K562 (cell line): Measurements from ENCODE around the gene NLK. TPM values are rescaled to one million over a fixed set of nuclear protein-coding genes. Genes with fewer than 3 reads are reported as not detected.

Experiments
- ATAC-seq: fragments of 200-7000 bp; cut with Tn5 transposase; 3 replicates; pipeline ENCODE4 v1.9.1; 2020; ENCODE audit warnings: moderate library complexity
- BruUV-seq: library from RNA; stranded (reverse); fragments of 400-500 nt; replicated peaks from 2 replicates; lab custom pipeline; 2021; lab: Mats Ljungman, UMichigan
- CTCF ChIA-PET: fragments of 300-600 bp; formaldehyde crosslinking; extraction: SDS; loops from one replicate; lab custom pipeline; 2021; ENCODE audit warnings: low intra/inter-chr PET ratio; lab: Yijun Ruan, JAX
- POLR2A ChIA-PET: fragments of 300-600, 350-650 bp; sonication (Branson Sonifier 250); formaldehyde crosslinking; extraction: SDS; loops from one replicate; lab custom pipeline; 2021; ENCODE audit warnings: antibody characterized with exemption, inconsistent platforms; lab: Yijun Ruan, JAX
- DNase-seq, 4 experiments: peaks; one replicate each; pipeline versions ENCODE4 v3.0.0 to v3.0.0-alpha.2; 2011 to 2018; ENCODE audit warnings: low spot score in 3 of 4, mixed read lengths in 3 of 4; ENCODE audit errors: extremely low read depth in 1 of 4
- FAIRE-seq: peaks from 2 replicates; lab custom pipeline; 2011; peaks lifted over from hg19 to GRCh38; lab: Jason Lieb, UNC
- H2AFZ ChIP-seq: 2 replicates; pipeline ENCODE4 v1.6.0; 2011; ENCODE audit warnings: low read depth, low read length, control low read depth, inconsistent platforms
- H3K27ac ChIP-seq: fragments of 200-600 bp; 3 replicates; pipeline ENCODE4 v1.8.0; 2011; ENCODE audit warnings: low read depth, mild to moderate bottlenecking, control low read depth, inconsistent platforms, low read length, moderate library complexity, mixed read lengths; ENCODE audit errors: extremely low read depth
- H3K27me3 ChIP-seq, 2 experiments: fragments of 300-600 bp in 1 of 2; 2 replicates in 1 of 2; 3 replicates in 1 of 2; pipeline versions ENCODE4 v1.6.0 to v1.8.0; 2011; ENCODE audit warnings: inconsistent platforms in 2 of 2, low read length in 2 of 2, mild to moderate bottlenecking in 1 of 2, mixed read lengths in 1 of 2, moderate library complexity in 1 of 2; ENCODE audit not compliant: control insufficient read depth in 2 of 2, insufficient read depth in 2 of 2
- H3K36me3 ChIP-seq: fragments of 300-600 bp; 3 replicates; pipeline ENCODE4 v1.8.0; 2011; ENCODE audit warnings: mild to moderate bottlenecking, low read length, inconsistent platforms; ENCODE audit not compliant: control insufficient read depth, insufficient read depth
- H3K4me1 ChIP-seq, 2 experiments: fragments of 200-600 bp in 1 of 2; replicated peaks in 1 of 2; 2 replicates in 1 of 2; 3 replicates in 1 of 2; pipeline versions ENCODE4 v1.5.1 to v1.8.0; 2011; ENCODE audit warnings: inconsistent platforms in 2 of 2, low read length in 2 of 2, mild to moderate bottlenecking in 1 of 2, mixed read lengths in 1 of 2, moderate library complexity in 1 of 2; ENCODE audit not compliant: control insufficient read depth in 2 of 2, insufficient read depth in 2 of 2
- H3K4me2 ChIP-seq: 2 replicates; pipeline ENCODE4 v1.6.1; 2011; ENCODE audit warnings: low read length, control low read depth, inconsistent platforms, mixed read lengths; ENCODE audit not compliant: insufficient read depth
- H3K4me3 ChIP-seq: fragments of 200-600 bp; sonication (generic), shearing (Covaris generic); 2 replicates; pipeline ENCODE4 v1.5.1; 2016; ENCODE audit warnings: control low read depth, inconsistent platforms
- H3K79me2 ChIP-seq: fragments of 200-600 bp; 3 replicates; pipeline ENCODE4 v1.8.0; 2011; ENCODE audit warnings: low read length, inconsistent platforms; ENCODE audit not compliant: control insufficient read depth, insufficient read depth
- H3K9ac ChIP-seq, 2 experiments: 2 replicates each; pipeline versions ENCODE4 v1.6.0 to v1.6.1; 2011; ENCODE audit warnings: low read depth in 2 of 2, low read length in 2 of 2, control low read depth in 1 of 2, inconsistent platforms in 1 of 2, mild to moderate bottlenecking in 1 of 2, mixed read lengths in 1 of 2; ENCODE audit not compliant: insufficient read depth in 1 of 2
- H3K9me1 ChIP-seq: one replicate; pipeline ENCODE4 v1.6.0; 2011; ENCODE audit warnings: inconsistent platforms, mild to moderate bottlenecking, low read length, moderate library complexity; ENCODE audit not compliant: control insufficient read depth, insufficient read depth
- H3K9me3 ChIP-seq: replicated peaks from 2 replicates; pipeline ENCODE4 v1.5.1; 2011; ENCODE audit warnings: low read depth, low read length, inconsistent platforms; ENCODE audit not compliant: control insufficient read depth, insufficient read depth
- H4K20me1 ChIP-seq: replicated peaks from 2 replicates; pipeline ENCODE4 v1.6.1; 2011; ENCODE audit warnings: low read length, inconsistent platforms, mixed read lengths; ENCODE audit not compliant: control insufficient read depth, insufficient read depth
- CAMTA2 ChIP-seq: fragments of 250-450 bp; sonication (Bioruptor Pico); conservative IDR thresholded peaks from 2 replicates; pipeline ENCODE4 v1.5.1; 2022
- NFRKB ChIP-seq: fragments of 450-650 bp; IDR thresholded peaks from 2 replicates; pipeline ENCODE4 v1.6.1; 2016; ENCODE audit warnings: low read depth
- PHB2 ChIP-seq: fragments of 450-650 bp; IDR thresholded peaks from 2 replicates; pipeline ENCODE4 v1.6.1; 2017; ENCODE audit warnings: low read depth
- SAFB2 ChIP-seq: fragments of 200-400 bp; formaldehyde crosslinking; IDR thresholded peaks from 2 replicates; pipeline ENCODE4 v1.6.1; 2018; ENCODE audit warnings: borderline replicate concordance, low read length, low read depth, moderate library complexity; ENCODE audit not compliant: severe bottlenecking
- U2AF1 ChIP-seq: fragments of 200-400 bp; formaldehyde crosslinking; optimal IDR thresholded peaks from 2 replicates; pipeline ENCODE3; 2017; ENCODE audit warnings: mild to moderate bottlenecking, low read depth, low read length, moderate library complexity
- WGBS: fragments of 100-300 bp; shearing (Covaris generic); methylation state at CpG from one replicate; pipeline ENCODE4 v1.1.6; 2016; ENCODE audit warnings: low coverage, mixed read lengths; ENCODE audit not compliant: insufficient coverage; ENCODE audit errors: missing lambda C conversion rate; 5-methylcytosine and 5-hydroxymethylcytosine counted together
- in situ Hi-C: fragments of 300-500 bp; cut with MboI; formaldehyde crosslinking; loops from 4 replicates; pipeline ENCODE4 v1.15.0; 2018; ENCODE audit warnings: inconsistent platforms, mixed read lengths
- intact Hi-C: fragments of 100-400 bp; cut with micrococcal nuclease; formaldehyde crosslinking; loops from 2 replicates; pipeline ENCODE4 v1.14.2; 2022
- polyA plus RNA-seq, 8 experiments: library from polyadenylated mRNA; depleted of rRNA in 4 of 8; stranded (reverse) in 5 of 8; unstranded in 3 of 8; fragments of >200 nt; fragmentation: Nextera tagmentation in 2 of 8; fragmentation: Illumina TruSeq in 1 of 8; extraction: Ambion mirVana in 2 of 8; extraction: Trizol in 1 of 8; gene quantifications; 2 replicates each; pipeline versions ENCODE4 v1.2.1 to v1.2.3, GENCODE V29; 2011 to 2014; ENCODE audit warnings: inconsistent platforms in 1 of 8, missing spikeins in 1 of 8
- total RNA-seq, 7 experiments: library from RNA; depleted of rRNA in 6 of 7; stranded (reverse); fragments of >200 nt in 6 of 7; fragmentation: Illumina TruSeq in 2 of 7; extraction: Trizol in 2 of 7; gene quantifications; 2 replicates each; pipeline versions ENCODE4 v1.2.1 to v1.2.3, GENCODE V29; 2011 to 2021; ENCODE audit warnings: low replicate concordance in 1 of 7

NLK gene
- total and polyA plus RNA-seq, 9 of the 15 experiments (the other 6 are each of a cell fraction or from before 2014, with no cell fraction given): 10.9 to 59.6 (median 26.7) TPM

DNA sequence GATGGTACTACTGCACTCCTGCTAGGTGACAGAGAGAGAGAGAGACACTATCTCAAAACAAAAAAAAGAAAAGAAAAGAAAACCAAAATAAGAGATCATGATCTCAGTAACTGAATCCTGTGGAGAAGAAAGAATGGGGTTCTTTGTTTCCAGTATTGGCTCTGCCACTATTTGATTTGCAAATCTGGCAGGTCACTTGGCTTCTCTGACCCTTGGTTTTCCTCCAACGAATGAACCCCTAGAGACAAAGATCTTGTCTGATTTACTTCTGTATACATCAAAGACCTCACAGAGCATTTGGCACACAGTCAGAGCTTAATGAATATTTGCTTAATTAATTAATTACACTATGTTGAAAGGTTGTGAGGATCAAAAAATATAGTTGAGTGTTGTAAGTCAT is 47.9 kb upstream of the NLK start (continued):
- TF ChIP-seq PHB2 (no peak), NFRKB (no peak), SAFB2 (no peak), U2AF1 (no peak)

- no peaks in the 10 kb centered on the region for H3K9me1 ChIP-seq
- CTCF ChIA-PET: no interaction called here
These were observed 46.9 kb upstream of the NLK start for GRCh38 chr17:27995554-27995953.

More at GRCh38 chr17:27995554-27995953, 46.9 kb upstream of the NLK start:
- H3K36me3 ChIP-seq: no peaks in the 10 kb centered on the region
- intact Hi-C loops (no loop called here), in situ Hi-C loops (no loop called here)
- H2AFZ ChIP-seq: no peak overlapping the region
- TF ChIP-seq CAMTA2 (CRISPR knock-in tag): no peak
- no peak for DNase-seq
- WGBS: 0% methylated on average over 1 of the region's 1 CpG
- peaks cover 3 to 22% of the 10 kb centered on the region in 2 experiments; a peak in 3 of 5 replicates for H3K4me1 ChIP-seq
- H3K4me3 ChIP-seq: no peak overlapping the region
- no peak for ATAC-seq
- POLR2A ChIA-PET: interaction anchor here (1.5 to 3.4 kb wide), 2 partner anchors 10 to 13 kb away, joined by 3 to 12 read pairs; no protein-coding TSS in a partner anchor
- no peaks in the 10 kb centered on the region for H3K9me3 ChIP-seq
- no peak overlapping the region for H3K9ac ChIP-seq
- no peaks in the 10 kb centered on the region for H4K20me1 ChIP-seq
- FAIRE-seq: no peak
- no peak overlapping the region for H3K27ac ChIP-seq
- H3K4me2 ChIP-seq: no peak overlapping the region
- no peaks in the 10 kb centered on the region for H3K27me3 ChIP-seq
- H3K79me2 ChIP-seq: no peaks in the 10 kb centered on the region
- no TSS peak for BruUV-seq
